ENCODE measurements around the gene EPS8L2. TPM values are rescaled to one million over a fixed set of nuclear protein-coding genes. Genes with fewer than 3 reads are reported as not detected.

Gene EPS8L2
- total and polyA plus RNA-seq, 2 of the 13 experiments (the other 11 are each of a cell fraction or from before 2014, with no cell fraction given), result 89.3 to 416 TPM

- TF ChIP-seq MEIS1 (CRISPR knock-in tag; IDR thresholded peaks at IDR 0.05; ENCODE audit: borderline replicate concordance) (peak; percentile 68; the same call in 1 of the 2 replicates), ZFP41 (CRISPR knock-in tag; IDR thresholded peaks at IDR 0.05; ENCODE audit: borderline replicate concordance) (no peak), MXD4 (CRISPR knock-in tag; IDR thresholded peaks at IDR 0.05) (0 out of 2 replicates have a peak, but pooled peaks have one; percentile 40), ZNF83 (CRISPR knock-in tag; IDR thresholded peaks at IDR 0.05; ENCODE audit: borderline replicate concordance) (peak; percentile 77; the same call in 1 of the 2 replicates), KDM5A (IDR thresholded peaks at IDR 0.05; ENCODE audit: borderline replicate concordance, low read length) (no peak; the same call in 1 of the 2 replicates), TP53 (CRISPR knock-in tag; conservative IDR thresholded peaks at IDR 0.05) (no peak; the same call in 1 of the 2 replicates), ZNF646 (CRISPR knock-in tag; IDR thresholded peaks at IDR 0.05) (no peak), TCF7L2 (IDR thresholded peaks at IDR 0.05; ENCODE audit: low read depth, low read length) (no peak), MAFF (IDR thresholded peaks at IDR 0.05; ENCODE audit: low read depth, low read length) (no peak), KAT2B (IDR thresholded peaks at IDR 0.05; ENCODE audit: borderline replicate concordance, low read depth, low read length) (no peak), ARID3A (IDR thresholded peaks at IDR 0.05; ENCODE audit: low read depth, low read length) (no peak), ZNF282 (IDR thresholded peaks at IDR 0.05; ENCODE audit: partially characterized antibody) (no peak), CSRNP1 (CRISPR knock-in tag; IDR thresholded peaks at IDR 0.05) (no peak)
Measured at GRCh38 chr11:706957-707816, 1.2 kb downstream of the EPS8L2 start (continued).

Data from HepG2 (cell line).